HFF-Myc (cell line): Measurements from ENCODE around the gene LRP4.
"Not testable (repeated sequence)": the region's sequence is repeated elsewhere in the genome, so short reads cannot be mapped to it uniquely, and the experiment has no call there.

Experiments
- DNase-seq: peaks from one replicate; pipeline ENCODE4 v3.0.0-alpha.2; 2011; ENCODE audit warnings: low read depth; ENCODE audit errors: extremely low read depth
- H3K4me3 ChIP-seq: replicated peaks from 2 replicates; pipeline ENCODE4 v1.5.1; 2011; ENCODE audit warnings: low read depth, mild to moderate bottlenecking, control low read depth, low read length
- TF ChIP-seq, protein P1 (sequence below): IDR thresholded peaks from 2 replicates; pipeline ENCODE4 v1.5.1; 2012; ENCODE audit warnings: mild to moderate bottlenecking, low read depth, low read length, control low read depth; ENCODE audit errors: missing control alignments

Gene LRP4

GRCh38 chr11:46944356-46945075, 26.2 kb upstream of the LRP4 start:
- H3K4me3 ChIP-seq: no peak overlapping the region
- TF ChIP-seq, protein P1, sequence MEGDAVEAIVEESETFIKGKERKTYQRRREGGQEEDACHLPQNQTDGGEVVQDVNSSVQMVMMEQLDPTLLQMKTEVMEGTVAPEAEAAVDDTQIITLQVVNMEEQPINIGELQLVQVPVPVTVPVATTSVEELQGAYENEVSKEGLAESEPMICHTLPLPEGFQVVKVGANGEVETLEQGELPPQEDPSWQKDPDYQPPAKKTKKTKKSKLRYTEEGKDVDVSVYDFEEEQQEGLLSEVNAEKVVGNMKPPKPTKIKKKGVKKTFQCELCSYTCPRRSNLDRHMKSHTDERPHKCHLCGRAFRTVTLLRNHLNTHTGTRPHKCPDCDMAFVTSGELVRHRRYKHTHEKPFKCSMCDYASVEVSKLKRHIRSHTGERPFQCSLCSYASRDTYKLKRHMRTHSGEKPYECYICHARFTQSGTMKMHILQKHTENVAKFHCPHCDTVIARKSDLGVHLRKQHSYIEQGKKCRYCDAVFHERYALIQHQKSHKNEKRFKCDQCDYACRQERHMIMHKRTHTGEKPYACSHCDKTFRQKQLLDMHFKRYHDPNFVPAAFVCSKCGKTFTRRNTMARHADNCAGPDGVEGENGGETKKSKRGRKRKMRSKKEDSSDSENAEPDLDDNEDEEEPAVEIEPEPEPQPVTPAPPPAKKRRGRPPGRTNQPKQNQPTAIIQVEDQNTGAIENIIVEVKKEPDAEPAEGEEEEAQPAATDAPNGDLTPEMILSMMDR: no peak
- DNase-seq: no peak

GRCh38 chr11:46942172-46942571, 23.8 kb upstream of the LRP4 start:
- no peak overlapping the region for H3K4me3 ChIP-seq
- TF ChIP-seq, protein P1: no peak
- no peak for DNase-seq

- TF ChIP-seq, protein P1: no peak
- peak within 1 kb of the TSS; percentile 66 for H3K4me3 ChIP-seq
- DNase-seq: peak; percentile 84
Measured at GRCh38 chr11:46936138-46937110, 18.1 kb upstream of the LRP4 start, which contains the start of gene CSTPP1. Gene CSTPP1 (plus strand): TSS chr11:46936761. CDS start chr11:46936806, 45 bp downstream.

- TF ChIP-seq, protein P1: no peak
- H3K4me3 ChIP-seq: no peak overlapping the region
- no peak for DNase-seq
Measured at GRCh38 chr11:46930089-46930488, 11.7 kb upstream of the LRP4 start.

GRCh38 chr11:46928701-46929100, 10.4 kb upstream of the LRP4 start:
- DNase-seq, H3K4me3 ChIP-seq: not testable (repeated sequence)

DNA sequence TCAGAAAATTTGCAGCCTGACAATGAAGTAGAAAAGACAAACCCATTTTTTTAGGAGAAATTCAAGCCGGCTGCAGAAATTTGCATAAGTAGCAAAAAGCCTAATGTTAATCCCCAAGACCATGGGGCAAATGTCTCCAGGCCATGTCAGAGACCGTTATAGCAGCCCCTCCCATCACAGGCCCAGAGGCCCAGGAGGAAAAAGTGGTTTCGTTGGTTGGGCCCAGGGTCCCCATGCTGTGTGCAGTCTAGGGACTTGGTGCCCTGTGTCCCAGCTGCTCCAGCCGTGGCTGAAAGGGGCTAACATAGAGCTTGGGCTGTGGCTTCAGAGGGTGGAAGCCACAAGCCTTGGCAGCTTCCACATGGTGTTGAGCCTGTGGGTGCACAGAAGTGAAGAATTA, 9.6 kb upstream of the LRP4 start:
- DNase-seq, H3K4me3 ChIP-seq: not testable (repeated sequence)

GRCh38 chr11:46920755-46921154, 2.4 kb upstream of the LRP4 start:
- TF ChIP-seq, protein P1: no peak
- H3K4me3 ChIP-seq: no peak overlapping the region
- peak; percentile 77 for DNase-seq
